Measurements from ENCODE around the gene CDKAL1.
A peak's percentile ranks its signal among the peaks of the same experiment; 100 is the strongest.
"Not testable (repeated sequence)": the region's sequence is repeated elsewhere in the genome, so short reads cannot be mapped to it uniquely, and the experiment has no call there.

The CDKAL1 gene

DNA sequence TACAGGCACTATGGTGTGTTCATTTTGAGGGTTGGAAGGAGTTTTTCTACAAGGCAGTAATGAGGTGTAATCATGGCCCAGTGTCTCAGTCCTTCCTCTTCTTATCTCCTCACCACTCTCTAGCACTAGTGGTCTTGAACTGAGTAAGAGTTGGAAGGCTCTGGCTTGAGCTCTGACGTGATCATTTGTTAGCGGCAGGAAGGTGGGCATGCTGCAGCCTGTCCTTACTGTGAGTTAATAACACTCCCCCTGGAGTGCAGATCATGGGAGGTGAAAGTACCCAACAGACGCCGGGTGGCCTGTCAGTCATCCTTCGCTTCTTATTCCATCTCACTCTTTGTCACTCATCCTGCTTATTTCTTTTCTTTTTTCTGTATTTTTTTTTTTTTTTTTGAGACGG, 356.9 kb downstream of the CDKAL1 start:
- DNase-seq, result no peak

DNA sequence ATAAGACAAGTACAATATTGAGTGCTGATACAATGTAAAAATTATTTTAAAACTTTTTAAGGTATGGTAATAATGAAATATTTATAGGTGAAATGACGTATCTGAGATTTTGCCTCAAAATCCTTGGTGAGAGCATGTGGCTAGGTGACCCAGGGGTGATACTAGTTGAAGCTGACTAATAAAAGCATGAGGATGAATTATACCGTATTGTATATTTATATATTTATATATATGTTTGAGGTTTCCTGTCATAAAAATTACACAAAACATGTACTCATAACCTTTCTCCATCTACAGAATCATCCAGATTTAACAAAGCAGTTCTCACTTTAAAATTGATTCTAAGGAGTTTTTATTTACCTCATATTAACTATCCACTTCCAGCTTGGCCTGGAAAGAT, 358.1 kb downstream of the CDKAL1 start:
- no peak for DNase-seq

DNA sequence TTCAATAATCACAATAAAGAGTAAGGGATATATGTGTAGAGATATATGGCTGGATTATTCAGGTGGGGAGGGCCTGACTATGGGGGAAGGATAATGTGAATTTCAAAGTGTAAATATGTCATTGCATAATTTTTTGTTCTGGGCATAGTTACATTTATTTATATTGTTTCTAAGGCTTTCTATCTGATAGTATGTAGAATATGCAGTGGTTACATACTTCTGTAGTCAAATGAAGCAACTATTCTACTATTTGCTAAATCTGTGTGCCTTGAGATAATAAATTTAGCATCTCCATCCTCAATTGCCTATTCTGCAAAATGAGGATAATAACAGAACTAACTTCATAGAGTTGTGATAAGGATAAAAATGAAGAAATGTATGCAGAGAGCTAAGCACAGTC, 359.2 kb downstream of the CDKAL1 start:
- DNase-seq, result no peak

DNA sequence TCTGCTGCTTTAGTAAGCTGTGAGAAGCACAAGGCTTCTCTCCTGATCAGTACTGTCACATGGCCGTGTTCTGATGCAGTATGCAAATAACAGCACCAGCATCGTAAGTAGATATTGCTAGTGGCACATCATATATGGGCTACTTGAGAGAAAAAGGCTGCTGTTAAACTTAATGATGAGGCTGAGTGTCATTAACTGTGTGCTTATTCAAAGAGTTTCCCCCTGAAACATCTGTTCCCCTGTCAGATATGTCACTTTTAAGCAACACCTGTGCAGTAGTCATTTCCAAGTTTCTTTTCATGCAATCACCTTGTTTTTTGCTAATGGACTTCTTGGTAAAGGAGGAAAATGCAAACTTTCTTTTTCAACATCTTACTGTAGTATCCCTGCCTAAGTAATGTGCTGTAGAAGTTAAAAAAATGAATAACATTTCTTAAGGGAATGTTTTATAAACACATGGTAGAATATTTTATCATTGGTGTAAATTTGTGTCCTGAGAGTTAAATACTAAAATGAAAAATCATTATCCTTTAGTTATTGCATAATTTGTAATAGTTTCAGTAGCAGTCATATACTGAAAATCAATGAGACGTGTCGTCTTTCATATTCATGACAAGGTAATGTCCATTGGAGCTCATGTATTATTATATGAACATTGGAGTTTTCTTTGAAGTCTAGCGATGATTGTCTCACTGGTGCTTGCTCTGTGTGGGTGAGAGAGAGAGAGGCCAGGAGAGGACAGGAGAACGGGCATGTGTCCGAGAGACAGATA, 366.3 kb downstream of the CDKAL1 start:
- DNase-seq, result no peak

DNA sequence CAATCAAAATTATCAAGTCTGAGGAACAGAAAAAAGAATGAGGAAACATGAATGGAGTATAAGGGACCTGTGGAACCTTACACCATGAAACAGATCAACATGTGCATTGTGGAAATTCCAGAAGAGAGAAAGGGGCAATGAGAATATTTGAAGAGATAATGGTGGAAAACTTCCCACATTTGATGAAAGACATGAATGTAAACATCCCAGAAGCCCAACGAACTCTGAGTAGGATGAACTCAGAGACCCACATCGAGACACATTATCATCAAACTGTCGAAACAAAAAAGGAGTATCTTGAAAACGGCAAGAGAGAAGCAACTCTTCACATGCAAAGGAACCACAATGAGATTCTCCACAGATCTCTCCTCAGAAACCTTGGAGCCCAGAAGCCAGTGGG, 371.1 kb downstream of the CDKAL1 start:
- no peak for DNase-seq

DNA sequence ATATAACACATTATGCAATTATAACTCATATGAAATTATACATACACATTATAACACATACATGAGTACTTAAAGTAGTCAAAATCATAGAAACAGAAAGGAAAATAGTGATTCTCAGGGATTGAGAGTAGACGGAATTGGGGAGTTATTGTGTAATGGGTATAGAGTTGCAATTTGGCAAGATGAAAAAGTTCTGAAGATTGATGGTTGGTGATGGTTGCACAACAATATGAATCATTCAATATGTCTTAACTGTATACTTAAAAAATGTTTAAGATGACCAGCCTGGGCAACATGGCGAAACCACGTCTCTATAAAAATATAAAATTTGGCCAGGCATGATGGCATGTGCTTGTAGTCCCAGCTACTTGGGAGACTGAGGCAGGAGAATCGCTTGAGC, 372.7 kb downstream of the CDKAL1 start:
- DNase-seq, result peak; percentile 41 to 79

DNA sequence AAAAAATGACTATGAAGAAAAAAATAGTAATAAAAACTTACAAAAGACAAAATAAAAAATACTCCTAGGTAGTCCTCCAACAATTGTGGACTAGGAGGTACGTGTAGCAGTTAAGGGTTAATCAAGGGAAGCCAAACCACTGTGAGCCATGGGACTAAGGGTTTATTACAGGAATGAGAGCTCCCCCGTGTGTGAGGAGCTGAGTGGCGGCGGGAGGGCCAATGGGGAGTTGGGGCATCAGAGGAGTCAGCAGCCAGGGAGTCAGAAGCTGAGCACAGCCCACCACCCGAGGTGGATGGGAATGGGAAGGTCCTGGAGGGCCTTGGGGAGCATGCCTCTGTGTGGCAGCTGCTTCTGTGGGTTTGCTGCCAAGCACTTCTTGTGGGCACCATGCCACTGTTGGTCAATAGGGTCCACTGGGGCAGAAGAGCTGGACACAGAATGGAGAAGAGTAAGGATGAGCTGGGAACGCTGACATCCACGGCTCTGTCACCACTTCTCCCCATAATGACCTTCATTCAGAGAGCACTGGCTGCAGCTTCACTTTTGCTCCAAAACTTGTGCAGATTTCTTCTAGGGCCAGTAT, 373.3 kb downstream of the CDKAL1 start:
- no peak for DNase-seq

DNA sequence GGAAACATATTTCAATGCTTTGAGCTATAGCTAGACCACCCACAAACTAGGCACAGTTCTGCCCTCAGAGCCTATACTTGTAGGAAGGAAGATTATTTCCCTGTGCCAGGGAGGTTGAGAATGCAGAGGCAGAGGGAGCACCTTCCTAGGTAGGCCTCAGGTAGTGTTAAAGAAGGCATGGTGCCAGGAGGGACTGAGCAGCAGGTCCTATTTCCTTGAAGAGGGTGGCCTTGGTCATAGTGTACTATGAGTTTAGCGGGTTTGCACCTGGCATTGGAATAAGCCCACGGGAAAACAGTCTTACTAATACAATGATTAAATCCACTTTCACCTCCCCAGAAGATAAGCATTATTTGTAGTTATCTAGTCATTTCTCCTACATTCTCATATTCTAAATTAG, 375.4 kb downstream of the CDKAL1 start:
- no peak for DNase-seq

DNA sequence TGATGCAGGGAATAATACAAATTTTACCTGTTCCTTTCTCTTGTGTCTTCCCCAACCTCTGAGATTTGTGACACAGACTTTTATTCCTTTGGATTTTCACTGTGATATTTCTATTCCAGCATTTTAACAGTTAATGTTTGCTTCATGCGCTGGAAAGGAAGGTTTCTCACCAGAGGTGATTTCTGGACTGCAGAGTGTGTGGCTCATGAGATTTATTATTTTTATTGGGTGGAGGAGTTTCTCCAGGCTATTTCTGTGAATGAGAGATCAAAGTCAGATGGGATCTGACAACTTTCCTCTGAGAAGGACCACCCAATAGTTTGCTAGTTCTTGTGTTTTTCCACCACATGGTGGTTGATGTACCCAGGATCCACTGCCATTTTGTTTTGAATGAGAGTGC, 377.5 kb downstream of the CDKAL1 start:
- no peak for DNase-seq

DNA sequence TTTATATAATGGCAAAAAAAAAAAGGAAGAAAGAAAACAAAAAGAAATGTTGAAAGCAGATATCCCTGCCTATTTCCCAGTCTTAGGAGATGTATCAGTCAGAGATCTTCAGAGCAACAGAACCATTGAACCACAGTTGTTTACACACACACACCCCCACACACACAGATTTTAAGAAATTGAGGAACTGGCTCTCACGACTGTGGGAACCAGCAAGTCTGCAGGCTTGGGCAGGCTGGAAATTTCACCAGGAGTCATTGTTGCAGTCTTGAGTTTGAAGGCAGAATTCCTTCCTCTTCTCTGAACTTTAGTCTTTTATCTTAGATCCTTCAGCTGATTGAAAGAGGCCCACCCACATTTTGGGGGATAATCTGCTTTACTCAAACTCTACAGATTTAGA, 380.9 kb downstream of the CDKAL1 start:
- DNase-seq, result peak; percentile 82 to 91

DNA sequence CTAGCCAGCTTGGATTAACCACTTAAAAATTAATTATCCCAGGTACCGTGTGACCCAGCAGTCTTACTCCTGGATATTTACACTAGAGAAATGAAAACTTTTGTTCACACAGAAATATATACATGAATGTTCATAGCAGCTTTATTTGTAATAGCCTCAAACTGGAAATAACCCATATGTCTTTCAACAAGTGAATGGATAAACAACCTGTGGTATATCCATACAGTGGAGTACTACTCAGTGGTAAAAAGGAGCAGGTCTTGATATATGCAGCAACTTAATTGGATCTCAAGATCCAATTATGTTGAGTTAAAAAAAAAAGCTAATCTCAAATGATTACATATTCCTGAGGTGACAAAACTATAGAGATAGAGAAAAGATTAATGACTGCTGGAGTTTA, 381.4 kb downstream of the CDKAL1 start:
- DNase-seq, result no peak

DNA sequence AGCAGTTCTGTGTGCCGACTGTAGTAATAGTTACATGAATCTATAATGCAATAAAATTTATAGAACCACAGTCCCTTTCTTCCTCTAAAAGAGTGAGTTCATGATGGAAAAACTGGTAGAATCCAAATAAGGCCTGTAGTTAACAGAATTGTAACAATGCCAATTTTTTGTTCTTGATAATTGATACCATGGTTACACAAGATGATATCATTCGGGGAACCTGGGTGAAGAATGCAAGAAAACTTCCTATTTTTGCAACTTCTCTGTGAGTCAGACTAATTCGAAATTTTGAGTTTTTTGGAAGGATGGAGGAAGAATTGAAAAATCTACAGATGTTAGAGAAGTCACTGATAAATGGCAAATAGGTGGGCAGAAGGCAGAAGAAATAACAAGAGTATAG, 381.8 kb downstream of the CDKAL1 start:
- peak; percentile 28 to 57 for DNase-seq

DNA sequence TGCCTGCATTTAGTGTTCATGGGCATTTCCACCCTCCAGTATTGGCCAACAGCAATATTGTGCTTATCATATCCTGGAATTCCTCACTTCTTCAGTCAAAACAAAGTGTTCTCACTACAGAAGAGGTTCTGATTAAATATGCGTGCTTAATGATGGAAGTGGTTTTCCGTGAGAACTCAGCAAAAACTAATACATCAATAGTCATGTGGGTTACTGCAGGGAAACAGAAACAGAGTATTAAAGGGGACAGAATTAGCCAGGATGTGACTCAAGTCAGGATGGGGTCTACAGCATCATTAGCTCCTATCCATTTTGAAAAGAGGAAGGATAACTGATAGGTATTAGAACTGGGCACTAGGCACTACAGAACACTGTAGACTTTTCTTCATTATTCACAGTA, 384.6 kb downstream of the CDKAL1 start:
- no peak for DNase-seq

DNA sequence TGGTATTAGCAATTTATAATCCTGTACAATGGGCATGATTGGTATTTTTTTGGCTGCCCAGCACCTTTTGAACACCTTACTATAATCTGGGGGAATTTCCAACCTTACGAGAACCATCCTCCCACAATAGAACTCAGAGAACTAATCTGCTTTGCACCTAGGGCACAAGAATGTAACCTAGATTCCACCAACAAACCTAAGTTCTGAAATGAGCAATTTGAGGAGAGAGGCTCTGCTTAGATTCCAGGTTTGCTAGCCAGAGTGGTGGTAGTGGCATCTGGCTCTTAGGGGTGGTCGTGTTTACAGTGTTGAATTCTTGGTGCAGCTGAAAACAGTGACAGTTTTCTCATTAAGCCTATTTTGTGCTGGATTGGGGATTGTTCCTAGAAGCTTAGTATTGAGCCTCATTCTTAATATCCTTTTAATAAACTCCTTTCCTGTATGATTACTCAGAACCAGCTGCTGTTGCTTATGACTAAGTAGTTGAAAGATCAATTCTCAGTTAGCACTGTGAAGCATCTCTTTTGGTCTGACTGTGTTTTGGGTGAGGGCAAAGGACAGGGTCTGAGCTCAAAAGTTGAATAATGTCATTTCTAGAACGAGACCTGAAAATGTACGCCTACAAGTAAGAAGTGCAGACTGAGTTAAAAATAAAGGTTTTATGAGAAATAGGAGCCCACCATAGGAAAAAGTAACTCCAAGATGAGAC, 385.6 kb downstream of the CDKAL1 start:
- no peak for DNase-seq

DNA sequence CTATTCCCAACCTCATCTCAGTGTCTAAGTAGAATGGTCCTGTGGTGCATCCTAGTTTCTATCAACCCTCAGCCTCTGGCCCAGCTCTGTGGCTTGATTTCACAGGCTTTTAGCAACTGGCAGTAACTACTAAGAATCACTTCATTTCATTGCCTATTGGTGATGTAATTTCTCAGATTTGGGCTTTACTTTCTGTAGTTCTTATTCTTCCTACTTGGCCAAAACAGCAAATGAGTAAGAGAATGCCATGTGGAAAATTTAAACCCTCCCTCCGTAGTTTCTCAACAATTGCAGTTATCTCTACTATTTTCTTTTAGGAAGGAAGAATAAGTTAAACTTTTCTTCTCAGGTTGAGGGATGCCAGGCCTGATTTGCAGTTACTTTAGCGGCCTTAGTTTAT, 387.3 kb downstream of the CDKAL1 start:
- no peak for DNase-seq

DNA sequence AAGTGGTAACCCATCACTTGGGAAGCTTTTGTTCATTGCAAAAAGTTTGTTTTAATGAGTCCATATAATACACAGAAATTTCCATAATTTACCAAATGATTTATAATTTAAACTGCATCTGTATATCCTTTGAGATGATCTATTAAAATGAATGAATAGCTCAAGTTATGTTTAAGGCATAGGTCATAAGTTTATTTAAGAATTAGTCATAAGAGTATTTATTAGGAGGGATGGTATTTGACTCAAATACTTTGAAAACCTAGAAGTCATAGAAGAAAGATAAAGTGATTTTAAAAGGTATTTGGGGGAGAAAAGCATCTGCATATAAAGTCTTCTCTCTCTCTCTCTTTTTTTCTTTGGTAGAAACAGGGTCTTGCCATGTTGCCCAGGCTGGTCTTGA, 388.5 kb downstream of the CDKAL1 start:
- no peak for DNase-seq

DNA sequence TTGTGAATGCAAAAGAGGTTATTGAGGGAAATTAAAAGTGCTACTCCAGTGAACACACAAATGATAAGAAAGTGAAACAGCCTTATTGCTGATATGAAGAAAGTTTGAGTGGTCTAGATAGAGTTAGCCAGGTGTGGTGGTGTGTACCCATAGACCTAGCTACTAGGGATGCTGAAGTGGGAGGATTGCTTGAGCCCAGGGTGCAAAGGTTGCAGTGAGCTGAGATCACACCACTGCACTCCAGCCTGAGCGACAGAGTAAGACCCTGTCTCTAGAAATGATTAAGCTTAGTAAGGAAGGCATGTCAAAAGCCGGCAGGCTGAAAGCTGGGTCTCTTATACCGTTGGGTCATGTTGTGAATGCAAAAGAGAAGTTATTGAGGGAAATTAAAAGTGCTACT, 389.8 kb downstream of the CDKAL1 start:
- not testable (repeated sequence) for DNase-seq

DNA sequence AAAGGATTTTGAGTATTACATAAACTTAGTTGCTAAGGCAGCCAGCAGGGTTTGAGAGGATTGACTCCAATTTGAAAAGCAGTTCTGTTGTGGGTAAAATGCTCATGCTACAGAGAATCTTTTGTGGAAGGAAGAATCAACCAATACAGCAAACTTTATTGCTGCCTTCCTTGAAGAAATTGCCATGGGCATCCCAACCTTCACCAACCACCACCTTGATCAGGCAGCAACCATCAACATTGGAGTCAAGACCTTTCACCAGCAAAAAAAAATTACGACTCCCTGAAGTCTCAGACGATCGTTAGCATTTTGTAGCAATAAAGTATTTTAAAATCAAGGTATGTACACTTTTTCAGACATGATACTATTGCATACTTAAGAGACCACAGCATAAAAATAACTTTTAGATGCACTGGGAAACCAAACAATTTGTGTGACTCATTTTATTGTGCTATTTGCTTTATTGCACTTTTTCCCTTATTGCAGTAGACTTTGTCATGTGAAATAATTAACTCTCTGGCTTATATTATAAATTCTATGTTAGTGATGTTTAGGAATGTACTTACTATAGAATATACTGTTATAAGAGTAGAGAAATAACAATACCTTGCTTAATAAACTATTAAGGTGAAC, 390.8 kb downstream of the CDKAL1 start:
- no peak for DNase-seq

DNA sequence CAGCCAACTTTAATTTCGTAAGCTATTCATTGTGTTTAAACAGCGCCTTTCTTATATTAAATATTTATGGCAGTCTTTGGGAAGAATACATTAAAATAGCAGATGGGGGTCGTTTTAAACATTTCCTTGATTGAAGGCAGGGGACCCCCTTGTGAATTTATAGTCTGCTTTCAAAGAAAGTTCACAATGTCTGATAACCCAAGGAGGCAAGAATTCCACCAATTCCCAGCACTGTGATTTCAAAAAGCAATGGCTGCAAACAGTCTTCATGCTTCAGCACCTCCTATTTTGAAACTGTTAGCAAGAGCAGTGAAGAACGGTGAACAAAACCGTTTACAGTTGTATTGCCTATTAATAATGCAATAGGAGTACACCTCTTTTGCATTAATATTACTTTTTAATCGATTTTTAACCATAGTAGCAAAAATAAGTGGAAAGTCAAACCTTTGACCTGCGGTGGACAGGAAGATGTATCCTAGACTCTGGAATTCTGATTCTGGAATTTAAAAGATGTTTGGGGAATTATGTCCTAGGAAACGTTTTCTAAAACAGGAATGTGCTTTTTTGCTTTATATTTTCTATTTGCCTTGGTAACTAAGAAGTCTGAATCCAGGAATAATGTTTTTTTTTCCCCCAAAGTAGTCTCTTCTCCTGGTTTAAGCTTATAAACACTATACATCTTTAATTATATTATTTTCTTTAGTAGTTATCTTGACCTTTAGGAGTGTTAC, 393.0 kb downstream of the CDKAL1 start:
- DNase-seq, result no peak

DNA sequence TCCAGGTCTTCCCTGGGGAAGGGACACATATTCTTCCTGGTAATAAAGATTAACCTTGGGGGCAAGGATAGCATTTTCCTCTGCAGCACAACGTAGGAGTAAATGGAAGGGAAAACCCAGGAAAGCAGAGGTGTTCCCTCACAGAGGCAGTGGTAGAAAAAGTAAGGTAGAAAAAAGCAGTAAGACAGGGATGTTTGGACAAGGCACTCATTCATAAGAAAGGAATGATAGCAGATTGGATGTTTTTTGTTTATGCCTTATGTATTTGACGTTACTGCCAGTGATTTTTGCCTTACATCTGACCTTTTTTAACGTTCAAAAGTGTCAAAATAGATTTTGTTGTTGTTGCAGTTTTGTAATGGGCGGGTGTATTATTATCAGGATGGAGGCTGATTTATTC, 395.0 kb downstream of the CDKAL1 start:
- no peak for DNase-seq

DNA sequence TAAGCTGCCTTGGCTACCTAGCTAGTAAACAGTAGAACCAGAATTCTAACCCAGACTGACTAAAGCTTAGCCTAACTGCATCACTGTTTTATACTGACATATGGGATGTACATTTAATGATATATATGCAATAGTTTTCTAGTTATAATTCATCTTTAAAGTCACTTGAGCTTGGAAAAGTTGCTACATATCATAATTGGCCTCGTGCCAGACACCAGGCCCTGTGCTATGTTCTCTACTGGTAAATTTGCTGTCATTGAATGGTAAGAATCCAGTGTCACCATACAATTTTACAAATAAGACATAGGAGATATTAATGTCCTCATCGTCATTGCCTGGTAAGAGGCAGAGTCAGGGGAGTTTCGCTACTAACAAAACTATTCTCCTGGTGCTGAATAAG, 396.8 kb downstream of the CDKAL1 start:
- no peak for DNase-seq

DNA sequence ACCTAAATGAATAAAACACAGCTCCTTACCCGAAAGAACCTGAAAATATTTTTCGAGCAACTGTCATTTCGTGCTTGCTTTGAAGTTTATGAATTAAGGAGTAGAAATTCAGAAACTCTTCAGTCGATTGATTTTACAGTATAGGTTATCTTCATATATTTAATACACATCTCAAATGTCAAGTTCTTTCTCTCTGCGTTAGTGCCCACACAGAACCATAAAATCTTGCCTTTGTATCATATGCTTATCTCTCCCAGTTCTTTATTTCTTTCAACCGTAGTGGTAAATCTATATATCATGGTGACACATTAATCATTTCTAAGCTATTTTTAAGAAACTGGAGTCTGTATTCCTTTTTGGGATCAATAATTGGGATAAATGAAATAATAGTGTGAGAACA, 397.5 kb downstream of the CDKAL1 start:
- no peak for DNase-seq

DNA sequence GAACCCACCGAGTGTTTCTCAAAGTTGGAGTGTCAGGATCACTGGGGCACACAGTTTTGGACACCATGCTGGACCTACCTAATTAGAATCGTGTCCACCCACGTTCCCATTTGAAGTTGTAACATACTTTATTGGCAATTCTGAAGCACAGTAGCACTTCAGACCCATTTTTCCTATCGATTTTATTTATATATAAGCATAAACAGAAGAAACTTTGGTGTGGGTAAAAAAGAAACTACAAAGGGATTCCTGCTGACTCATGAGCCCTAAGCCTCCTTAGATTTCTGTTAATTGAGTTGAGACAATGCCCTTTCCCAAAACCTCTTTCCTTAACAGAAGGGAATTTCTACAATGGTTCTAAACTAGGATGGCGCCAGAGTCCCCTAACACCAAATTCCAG, 398.0 kb downstream of the CDKAL1 start:
- no peak for DNase-seq
